ENCODE results near the gene FHAD1.

The FHAD1 gene

DNA sequence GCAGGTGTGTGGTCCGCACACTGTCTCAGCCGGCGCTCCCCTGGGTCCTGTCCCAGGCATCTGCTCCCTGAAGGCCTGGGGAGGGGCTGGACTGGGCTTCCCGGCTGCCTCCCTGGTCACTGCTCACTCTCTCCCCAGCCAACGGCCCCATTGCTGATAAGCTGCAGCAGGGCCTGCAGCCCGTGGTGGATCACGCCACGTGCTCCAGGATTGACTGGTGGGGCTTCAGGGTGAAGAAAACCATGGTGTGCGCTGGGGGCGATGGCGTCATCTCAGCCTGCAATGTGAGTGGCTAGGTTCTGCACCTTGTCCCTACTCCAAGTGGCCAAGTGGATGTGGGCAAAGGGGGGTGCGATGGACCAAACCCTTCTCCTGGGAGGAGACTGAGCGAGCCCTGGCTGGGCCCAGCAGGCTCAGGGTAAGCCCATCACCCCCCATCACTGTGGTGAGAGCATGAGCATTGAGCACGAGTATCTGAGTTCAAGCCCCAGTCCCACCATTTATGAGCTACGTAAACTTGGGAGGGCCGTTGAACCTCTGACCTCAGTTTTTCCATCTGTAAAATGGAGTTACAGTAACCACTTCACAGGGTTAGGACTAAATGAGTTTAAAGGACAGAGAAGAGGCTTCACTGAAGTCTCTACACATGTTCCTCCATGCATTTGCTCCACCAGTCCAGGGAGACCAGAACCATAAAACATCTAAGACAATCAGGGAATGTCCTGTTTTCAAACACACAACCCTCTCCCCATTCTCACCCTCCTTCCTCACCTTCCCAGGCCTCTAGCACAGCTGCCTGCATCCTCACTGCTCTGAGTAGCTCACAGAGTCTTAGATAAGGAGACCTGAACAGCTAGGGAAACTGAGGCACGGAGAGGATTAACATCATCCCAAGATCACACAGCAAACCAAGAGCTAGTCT, 197.7 kb downstream of the FHAD1 start:
- DNase-seq: no peak

DNA sequence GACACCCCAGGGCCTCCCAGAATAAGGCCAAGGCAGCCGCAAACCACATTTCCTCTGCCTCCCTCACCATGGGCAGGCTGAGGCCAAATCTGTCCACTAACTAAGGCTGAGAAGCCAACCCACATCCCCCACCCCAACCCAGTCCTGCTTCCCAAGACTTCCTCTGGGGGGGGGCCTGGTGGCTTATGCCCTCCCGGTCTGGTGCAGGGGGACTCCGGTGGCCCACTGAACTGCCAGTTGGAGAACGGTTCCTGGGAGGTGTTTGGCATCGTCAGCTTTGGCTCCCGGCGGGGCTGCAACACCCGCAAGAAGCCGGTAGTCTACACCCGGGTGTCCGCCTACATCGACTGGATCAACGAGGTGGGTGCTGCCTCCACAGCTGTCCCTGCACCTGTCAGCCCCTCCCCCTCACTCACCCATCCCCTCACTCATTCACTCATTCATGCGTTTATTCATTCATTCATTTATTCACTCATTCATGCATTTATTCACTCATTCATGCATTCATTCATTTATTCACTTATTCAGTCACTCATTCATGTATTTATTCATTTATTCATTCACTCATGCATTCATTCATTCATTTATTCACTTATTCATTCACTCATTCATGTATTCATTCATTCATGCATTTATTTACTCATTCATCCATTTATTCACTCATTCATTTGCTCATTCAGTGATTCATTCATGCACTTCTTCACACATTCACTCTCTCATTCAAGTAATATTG, 198.5 kb downstream of the FHAD1 start:
- no peak for DNase-seq

DNA sequence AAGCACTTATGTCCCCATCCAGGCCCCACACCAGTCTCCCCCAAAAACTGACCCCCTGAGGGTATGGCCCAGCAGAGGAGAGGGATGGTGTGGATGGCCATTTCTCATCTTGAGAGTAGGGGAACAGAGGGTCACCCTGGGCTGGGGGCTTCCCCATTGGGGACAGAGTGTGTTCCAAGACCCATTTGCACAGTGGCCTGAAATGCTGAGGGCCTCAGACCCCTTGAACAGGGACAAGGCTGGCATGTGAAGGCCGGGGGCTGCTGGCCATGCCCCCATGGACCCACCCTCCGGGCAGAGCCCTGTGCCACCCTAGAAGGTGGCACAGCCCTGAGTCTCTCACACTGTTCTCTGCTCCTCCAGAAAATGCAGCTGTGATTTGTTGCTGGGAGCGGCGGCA, 199.2 kb downstream of the FHAD1 start:
- DNase-seq: no peak
